Measurements from ENCODE around the gene PDZD2.

The PDZD2 gene

DNA sequence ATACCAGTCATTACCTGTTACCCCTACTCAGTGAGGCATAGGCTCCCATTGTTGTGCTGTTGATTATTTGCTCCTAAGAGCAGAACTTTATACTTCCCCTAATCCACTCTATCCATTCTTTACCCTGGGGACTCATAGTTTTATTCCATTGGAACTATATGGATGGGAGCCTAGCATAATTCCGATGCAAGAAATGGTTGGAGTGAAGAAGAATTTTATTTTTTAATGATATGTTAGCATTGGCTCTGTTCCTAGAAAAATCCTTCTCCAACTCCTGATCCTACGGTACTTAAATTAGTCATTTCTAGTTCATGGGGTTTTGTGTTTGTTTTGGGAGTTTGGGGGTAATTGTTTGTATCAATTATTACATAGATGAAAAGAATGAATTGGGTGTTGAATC lies 343.7 kb downstream of the PDZD2 start:
- Mint-ChIP-seq H3K4me3 (no peak overlapping the region), H3K9me3 (no peaks in the 10 kb centered on the region), H3K27me3 (no peaks in the 10 kb centered on the region), H3K4me1 (no peaks in the 10 kb centered on the region), H3K27ac (no peak overlapping the region), H3K36me3 (ENCODE audit: low read depth) (no peaks in the 10 kb centered on the region)
- no peak for DNase-seq
- no peak for ATAC-seq

- Mint-ChIP-seq H3K9me3 (peaks cover 4% of the 10 kb centered on the region), H3K27me3 (no peaks in the 10 kb centered on the region), H3K4me1 (no peaks in the 10 kb centered on the region), H3K27ac (no peak overlapping the region), H3K4me3 (no peak overlapping the region), H3K36me3 (ENCODE audit: low read depth) (no peaks in the 10 kb centered on the region)
- ATAC-seq = no peak
- DNase-seq = no peak
Observed at GRCh38 chr5:31983851-31984250, 344.9 kb downstream of the PDZD2 start.

DNA sequence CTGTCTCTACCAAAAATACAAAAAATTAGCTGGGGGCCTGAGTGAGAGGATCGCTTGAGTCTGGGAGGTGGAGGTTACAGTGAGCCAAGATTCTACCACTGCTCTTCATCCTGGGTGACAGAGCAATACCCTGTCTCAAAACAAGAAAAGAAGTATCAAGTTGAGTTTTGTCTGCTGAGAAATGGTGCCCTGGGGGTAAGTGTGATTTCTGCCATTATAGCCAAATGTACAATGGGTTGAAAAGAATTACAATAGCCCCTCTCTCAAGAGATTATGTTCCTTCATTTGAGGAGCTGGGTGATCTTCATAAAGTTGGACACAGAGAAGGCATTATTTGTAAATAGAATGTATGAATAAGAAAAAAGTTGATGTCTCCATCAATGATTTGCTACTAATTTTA lies 345.8 kb downstream of the PDZD2 start:
- H3K4me3 Mint-ChIP-seq = no peak overlapping the region
- H3K27me3 Mint-ChIP-seq = no peaks in the 10 kb centered on the region
- H3K4me1 Mint-ChIP-seq = no peaks in the 10 kb centered on the region
- H3K27ac Mint-ChIP-seq = no peak overlapping the region
- no peaks in the 10 kb centered on the region for H3K36me3 Mint-ChIP-seq (ENCODE audit: low read depth)
- no peak for DNase-seq
- ATAC-seq = no peak
- peaks cover 4% of the 10 kb centered on the region for H3K9me3 Mint-ChIP-seq

GRCh38 chr5:31986101-31986500 lies 347.2 kb downstream of the PDZD2 start:
- no peak overlapping the region for H3K27ac Mint-ChIP-seq
- H3K27me3 Mint-ChIP-seq = peaks cover 2% of the 10 kb centered on the region
- peaks cover 4% of the 10 kb centered on the region for H3K9me3 Mint-ChIP-seq
- no peak overlapping the region for H3K4me3 Mint-ChIP-seq
- ATAC-seq (no peak), DNase-seq (no peak)
- no peaks in the 10 kb centered on the region for H3K36me3 Mint-ChIP-seq (ENCODE audit: low read depth)
- H3K4me1 Mint-ChIP-seq = no peaks in the 10 kb centered on the region

DNA sequence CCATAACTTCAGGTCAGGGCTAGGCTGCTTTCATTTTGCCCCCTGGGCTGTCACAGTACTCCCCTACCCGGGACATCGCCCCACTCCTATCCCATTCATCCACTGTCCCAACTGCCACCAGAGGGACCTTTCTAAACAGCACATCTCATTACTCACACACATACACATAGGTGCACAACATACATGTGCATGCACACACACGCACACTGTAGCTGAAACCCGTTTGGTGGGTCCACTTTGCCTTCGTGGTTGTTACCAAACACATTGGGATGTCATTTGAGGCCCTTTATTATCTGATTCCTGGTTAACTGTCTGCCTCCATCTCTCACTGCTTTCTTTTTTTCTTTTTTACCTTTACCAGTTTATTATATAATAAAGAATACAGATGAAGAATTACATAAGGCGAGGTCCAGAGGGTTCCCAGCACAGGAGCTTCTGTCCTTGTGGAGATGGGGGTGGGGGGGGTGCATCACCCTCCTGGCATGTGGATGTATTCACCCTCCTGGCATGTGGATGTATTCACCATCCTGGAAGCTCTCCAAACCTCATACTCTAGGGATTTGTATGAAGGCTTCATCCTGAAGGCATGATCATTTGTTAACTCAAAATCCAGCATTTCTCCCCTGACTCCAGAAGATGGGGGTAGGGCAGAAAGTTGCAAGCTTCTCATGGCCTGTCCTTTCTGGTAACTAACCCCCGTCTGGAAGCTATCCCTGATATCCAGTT lies 349.2 kb downstream of the PDZD2 start:
- Mint-ChIP-seq H3K9me3 (peaks cover 4% of the 10 kb centered on the region), H3K4me1 (no peaks in the 10 kb centered on the region), H3K27me3 (peaks cover 2% of the 10 kb centered on the region), H3K36me3 (ENCODE audit: low read depth) (no peaks in the 10 kb centered on the region), H3K4me3 (no peak overlapping the region), H3K27ac (no peak overlapping the region)
- DNase-seq (no peak), ATAC-seq (no peak)

GRCh38 chr5:31990081-31990650 lies 351.2 kb downstream of the PDZD2 start:
- DNase-seq (no peak), ATAC-seq (no peak)
- peaks cover 2% of the 10 kb centered on the region for H3K27me3 Mint-ChIP-seq
- H3K9me3 Mint-ChIP-seq = peaks cover 4% of the 10 kb centered on the region
- no peak overlapping the region for H3K27ac Mint-ChIP-seq
- H3K4me3 Mint-ChIP-seq = no peak overlapping the region
- no peaks in the 10 kb centered on the region for H3K4me1 Mint-ChIP-seq
- H3K36me3 Mint-ChIP-seq (ENCODE audit: low read depth) = no peaks in the 10 kb centered on the region

GRCh38 chr5:31990701-31991110 lies 351.8 kb downstream of the PDZD2 start:
- no peak for ATAC-seq
- Mint-ChIP-seq H3K27me3 (peaks cover 2% of the 10 kb centered on the region), H3K36me3 (ENCODE audit: low read depth) (no peaks in the 10 kb centered on the region), H3K4me3 (no peak overlapping the region), H3K9me3 (peaks cover 4% of the 10 kb centered on the region), H3K4me1 (no peaks in the 10 kb centered on the region), H3K27ac (no peak overlapping the region)
- no peak for DNase-seq

- no peak for ATAC-seq
- peaks cover 4% of the 10 kb centered on the region for H3K9me3 Mint-ChIP-seq
Observed at GRCh38 chr5:31992377-31992776, 353.4 kb downstream of the PDZD2 start.

DNA sequence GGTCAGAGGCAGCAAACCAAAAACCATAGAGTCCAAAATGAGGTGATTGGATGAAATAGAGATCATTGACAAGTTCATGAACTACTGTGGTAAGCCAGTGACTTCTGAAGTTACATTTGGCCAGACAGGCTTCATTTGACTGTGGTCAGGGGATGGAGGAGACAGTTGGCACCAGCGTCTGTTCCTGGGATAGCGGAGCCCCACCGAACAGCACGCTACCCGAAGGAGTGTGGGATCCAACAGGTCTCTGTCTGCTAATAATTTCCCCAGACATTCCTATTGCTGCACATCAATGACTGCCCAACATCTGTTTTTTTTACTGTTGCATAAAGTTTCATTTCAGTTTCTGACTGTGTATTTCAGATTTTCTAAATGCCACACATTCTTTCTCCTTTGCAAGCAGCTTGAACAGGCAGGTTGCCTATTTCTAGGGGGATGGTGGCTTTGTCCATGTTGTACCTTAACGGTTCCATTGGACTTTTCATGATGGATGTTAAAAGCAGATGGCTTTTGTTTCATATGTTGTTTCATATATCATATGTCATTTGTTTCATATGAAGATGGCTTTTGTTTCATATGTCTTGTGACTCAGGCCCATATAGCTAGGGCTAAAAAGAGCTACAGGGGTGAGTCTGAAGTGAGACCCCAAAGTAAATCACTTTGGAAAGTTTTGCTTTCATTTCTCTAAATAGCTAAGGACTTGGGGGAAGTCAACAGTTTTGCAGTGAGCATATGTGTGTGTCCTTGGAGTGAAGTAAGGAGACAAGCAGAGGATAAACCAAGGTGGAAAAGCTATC lies 354.4 kb downstream of the PDZD2 start:
- no peak overlapping the region for H3K4me3 Mint-ChIP-seq
- H3K4me1 Mint-ChIP-seq = peaks cover 2% of the 10 kb centered on the region
- peaks cover 2% of the 10 kb centered on the region for H3K27me3 Mint-ChIP-seq
- H3K36me3 Mint-ChIP-seq (ENCODE audit: low read depth) = no peaks in the 10 kb centered on the region
- no peak for ATAC-seq
- H3K9me3 Mint-ChIP-seq = no peaks in the 10 kb centered on the region
- no peak for DNase-seq
- H3K27ac Mint-ChIP-seq = no peak overlapping the region

More at GRCh38 chr5:31992377-31992776, 353.4 kb downstream of the PDZD2 start:
- H3K27me3 Mint-ChIP-seq = peaks cover 2% of the 10 kb centered on the region
- peaks cover 2% of the 10 kb centered on the region for H3K4me1 Mint-ChIP-seq
- no peaks in the 10 kb centered on the region for H3K36me3 Mint-ChIP-seq (ENCODE audit: low read depth)
- H3K4me3 Mint-ChIP-seq = no peak overlapping the region
- no peak overlapping the region for H3K27ac Mint-ChIP-seq
- DNase-seq = no peak

DNA sequence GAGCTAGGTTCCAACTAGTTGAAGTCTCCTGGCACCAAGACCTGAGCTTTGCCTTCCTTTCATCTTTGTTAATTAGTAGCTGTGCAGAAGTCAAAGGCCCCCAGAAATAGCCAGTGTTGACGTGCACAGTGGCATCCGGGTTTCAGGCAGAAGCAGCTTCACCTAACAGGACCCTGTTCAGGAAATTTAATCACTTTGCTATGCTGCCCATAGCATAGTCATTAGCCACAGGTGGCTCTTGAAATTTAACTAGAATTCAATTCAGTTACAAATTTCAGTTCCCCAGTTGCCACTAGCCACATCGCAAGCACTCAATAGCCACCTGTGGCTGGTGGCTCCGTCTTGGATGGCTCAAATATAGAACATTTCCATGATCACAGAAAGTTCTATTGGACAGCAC lies 356.1 kb downstream of the PDZD2 start:
- no peak for DNase-seq
- H3K9me3 Mint-ChIP-seq = no peaks in the 10 kb centered on the region
- H3K27ac Mint-ChIP-seq = no peak overlapping the region
- no peak overlapping the region for H3K4me3 Mint-ChIP-seq
- ATAC-seq = no peak
- no peaks in the 10 kb centered on the region for H3K36me3 Mint-ChIP-seq (ENCODE audit: low read depth)
- peaks cover 2% of the 10 kb centered on the region for H3K27me3 Mint-ChIP-seq
- H3K4me1 Mint-ChIP-seq = peaks cover 2% of the 10 kb centered on the region

DNA sequence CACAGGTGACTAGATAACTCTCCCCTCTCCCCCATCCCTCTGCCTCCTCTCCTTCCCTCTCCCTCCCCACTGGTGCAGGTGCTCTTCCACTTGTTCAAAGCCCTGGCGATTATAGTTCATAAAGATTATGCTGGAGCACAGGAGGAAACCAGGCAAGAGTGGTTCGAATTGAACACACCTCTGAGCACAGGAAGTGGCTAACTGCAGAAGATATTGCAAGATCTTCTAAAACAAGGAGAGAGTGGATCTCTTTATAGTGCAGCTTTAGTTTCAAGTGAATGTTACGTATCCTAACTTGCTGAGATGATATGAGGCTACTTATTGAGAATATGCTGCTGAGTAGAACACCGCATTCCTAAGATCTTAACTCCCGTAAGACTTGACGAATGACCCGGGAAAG lies 356.8 kb downstream of the PDZD2 start:
- Mint-ChIP-seq H3K4me3 (no peak overlapping the region), H3K36me3 (ENCODE audit: low read depth) (no peaks in the 10 kb centered on the region), H3K27ac (no peak overlapping the region), H3K27me3 (peaks cover 1% of the 10 kb centered on the region), H3K9me3 (no peaks in the 10 kb centered on the region), H3K4me1 (peaks cover 2% of the 10 kb centered on the region)
- DNase-seq = no peak
- ATAC-seq = no peak

- ATAC-seq (no peak), DNase-seq (no peak)
- Mint-ChIP-seq H3K4me3 (no peak overlapping the region), H3K4me1 (peaks cover 2% of the 10 kb centered on the region), H3K27me3 (no peaks in the 10 kb centered on the region), H3K36me3 (ENCODE audit: low read depth) (no peaks in the 10 kb centered on the region), H3K9me3 (no peaks in the 10 kb centered on the region), H3K27ac (no peak overlapping the region)
Observed at GRCh38 chr5:31996909-31997308, 358.0 kb downstream of the PDZD2 start.

- no peak for DNase-seq
- ATAC-seq = no peak
- no peak overlapping the region for H3K4me3 Mint-ChIP-seq
- H3K4me1 Mint-ChIP-seq = peaks cover 2% of the 10 kb centered on the region
- H3K36me3 Mint-ChIP-seq (ENCODE audit: low read depth) = no peaks in the 10 kb centered on the region
- H3K27me3 Mint-ChIP-seq = no peaks in the 10 kb centered on the region
- H3K9me3 Mint-ChIP-seq = no peaks in the 10 kb centered on the region
- H3K27ac Mint-ChIP-seq = no peak overlapping the region
Observed at GRCh38 chr5:31999470-31999869, 360.5 kb downstream of the PDZD2 start.

DNA sequence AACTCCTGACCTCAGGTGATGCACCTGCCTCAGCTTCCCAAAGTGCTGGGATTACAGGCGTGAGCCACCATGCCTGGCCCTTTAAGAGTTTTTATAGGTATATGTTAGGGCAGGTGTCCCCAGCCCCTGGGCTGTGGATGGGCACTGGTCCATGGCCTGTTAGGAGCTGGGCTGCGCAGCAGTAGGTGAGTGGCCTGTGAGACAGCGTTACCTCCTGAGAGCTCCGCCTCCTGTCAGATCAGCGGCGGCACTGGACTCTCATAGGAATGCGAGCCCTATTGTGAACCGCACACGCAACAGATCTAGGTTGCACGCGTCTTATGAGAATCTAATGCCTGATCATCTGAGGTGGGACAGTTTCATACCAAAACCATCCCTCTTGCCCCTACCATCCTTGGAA lies 361.8 kb downstream of the PDZD2 start:
- Mint-ChIP-seq H3K36me3 (ENCODE audit: low read depth) (no peaks in the 10 kb centered on the region), H3K27me3 (no peaks in the 10 kb centered on the region), H3K4me3 (no peak overlapping the region), H3K9me3 (no peaks in the 10 kb centered on the region), H3K27ac (no peak overlapping the region), H3K4me1 (peaks cover 2% of the 10 kb centered on the region)
- ATAC-seq (no peak), DNase-seq (no peak)

GRCh38 chr5:32001284-32001683 lies 362.4 kb downstream of the PDZD2 start:
- H3K4me3 Mint-ChIP-seq = no peak overlapping the region
- DNase-seq = no peak
- no peaks in the 10 kb centered on the region for H3K27me3 Mint-ChIP-seq
- H3K36me3 Mint-ChIP-seq (ENCODE audit: low read depth) = no peaks in the 10 kb centered on the region
- no peaks in the 10 kb centered on the region for H3K9me3 Mint-ChIP-seq
- no peak overlapping the region for H3K27ac Mint-ChIP-seq
- no peak for ATAC-seq
- no peaks in the 10 kb centered on the region for H3K4me1 Mint-ChIP-seq
